Heart left ventricle (tissue), 16 donors: Measurements from ENCODE around the gene TMEM255A. TPM values are rescaled to one million over a fixed set of nuclear protein-coding genes. Genes with fewer than 3 reads are reported as not detected.

Source experiments
- ATAC-seq, 4 donors: fragments of 200-7000 bp; cut with Tn5 transposase; one replicate each; pipeline ENCODE4 v1.9.1; 2020 to 2022; ENCODE audit warnings: moderate library complexity in 4 of 4, mild to moderate bottlenecking in 3 of 4, moderate number of reproducible peaks in 1 of 4
- DNase-seq, 5 donors: peaks; one replicate each; pipeline ENCODE4 v3.0.0-alpha.2; 2020
- H3K27ac ChIP-seq, 12 donors: fragments of 200-600 bp; sonication (generic) in 4 of 12; one replicate each; pipeline versions ENCODE4 v1.5.0 to v1.8.0; 2016 to 2022; ENCODE audit warnings: mild to moderate bottlenecking in 2 of 12
- H3K27me3 ChIP-seq, 9 donors: fragments of 200-600 bp; sonication (generic) in 2 of 9; one replicate each; pipeline versions ENCODE4 v1.5.1 to v1.8.0; 2016 to 2022; ENCODE audit warnings: mild to moderate bottlenecking in 3 of 9
- H3K36me3 ChIP-seq, 9 donors: fragments of 200-600 bp; sonication (generic) in 2 of 9; one replicate each; pipeline versions ENCODE4 v1.5.0 to v1.8.0; 2018 to 2022; ENCODE audit warnings: mild to moderate bottlenecking in 2 of 9
- H3K4me1 ChIP-seq, 12 donors: fragments of 200-600 bp; sonication (generic) in 4 of 12; one replicate each; pipeline versions ENCODE4 v1.5.0 to v1.8.0; 2016 to 2022; ENCODE audit warnings: mild to moderate bottlenecking in 3 of 12
- H3K4me3 ChIP-seq, 12 donors: fragments of 200-600 bp; sonication (generic) in 4 of 12; one replicate each; pipeline versions ENCODE4 v1.5.0 to v1.8.0; 2017 to 2022; ENCODE audit warnings: mild to moderate bottlenecking in 9 of 12, moderate library complexity in 4 of 12
- H3K9me3 ChIP-seq, 12 donors: fragments of 200-600 bp; sonication (generic) in 4 of 12; one replicate each; pipeline versions ENCODE4 v1.5.0 to v1.8.0; 2016 to 2022; ENCODE audit warnings: mild to moderate bottlenecking in 1 of 12
- POLR2A ChIP-seq, 2 donors: fragments of 450-650 bp; IDR thresholded peaks; one replicate each; pipeline ENCODE4 v1.6.1; 2017; ENCODE audit warnings: antibody characterized with exemption in 2 of 2, mild to moderate bottlenecking in 2 of 2, moderate library complexity in 2 of 2
- WGBS, 4 donors: extraction: QIAGEN DNeasy Blood & Tissue Kit in 2 of 4; methylation state at CpG; one replicate each; pipeline versions ENCODE4 v1.1.5 to v1.1.7; 2013 to 2018; 5-methylcytosine and 5-hydroxymethylcytosine counted together
- intact Hi-C, 10 donors: fragments of 100-400 bp; cut with DNase I; formaldehyde crosslinking; loops; one replicate each; pipeline versions ENCODE4 v1.11.1 to v1.14.2; 2022
- polyA plus RNA-seq, 2 donors: library from polyadenylated mRNA; stranded (reverse); fragments of 200-250 nt; gene quantifications; one replicate each; pipeline ENCODE4 v1.2.3, GENCODE V29; 2013
- total RNA-seq, 9 donors: library from RNA; depleted of rRNA in 2 of 9; stranded (reverse); fragments of >200 nt in 2 of 9; fragmentation: NEBNext Ultra II Directional in 3 of 9; extraction: Animal tissue kit (Norgen Biotek cat#: 25700) in 3 of 9; gene quantifications; one replicate each; pipeline versions ENCODE4 v1.1.0 to v1.2.4, GENCODE V29; 2016 to 2023
- TF ChIP-seq, protein P1 (sequence below), 12 donors: fragments of 200-600 bp; sonication (generic) in 4 of 12; IDR thresholded peaks; one replicate each; pipeline versions ENCODE4 v1.5.0 to v1.8.0; 2018 to 2022; ENCODE audit warnings: antibody characterized with exemption in 12 of 12, mild to moderate bottlenecking in 5 of 12
- donor health status: ischemic (EF 13 %, LVEDD 7.1; RV severe dilation, severe dysfunction).
- donor health status: healthy with polysubstance abuse.
- donor health status: DM: no; HTN: yes; CAD: no.
- donor health status: DM: no; HTN: no; CAD: no.
- donor health status: ischemic (EF 25% LVEDD 6.9; RV normal size, moderate dysfunction).
- donor health status: ischemic (EF 25% LVEDD 5.7; RV mildly dilated, moderate dysfunction).
- donor health status: healthy.
- donor health status: DM: yes; HTN: yes; CAD: no.
- donor health status: ischemic (EF 35%, LVEDD 5.7; RV mildly dilated, moderate dysfunction).
- donor health status: nonischemic (EF 11% LVEDD 7.7; RV severe dilation, severe dysfunction).
- donor health status: DM: yes; HTN: yes; CAD: no.
- donor health status: PGD.
- donor health status: ischemic (EF 29% LVEDD 5.4; RV normal size, mild dysfunction).
- donor health status: nonischemic (EF 23%, LVEDD 6.1; RV moderate dilation, normal function).

Gene TMEM255A
- total and polyA plus RNA-seq, 11 donors: 0.04 to 2.4 (median 0.28) TPM

DNA sequence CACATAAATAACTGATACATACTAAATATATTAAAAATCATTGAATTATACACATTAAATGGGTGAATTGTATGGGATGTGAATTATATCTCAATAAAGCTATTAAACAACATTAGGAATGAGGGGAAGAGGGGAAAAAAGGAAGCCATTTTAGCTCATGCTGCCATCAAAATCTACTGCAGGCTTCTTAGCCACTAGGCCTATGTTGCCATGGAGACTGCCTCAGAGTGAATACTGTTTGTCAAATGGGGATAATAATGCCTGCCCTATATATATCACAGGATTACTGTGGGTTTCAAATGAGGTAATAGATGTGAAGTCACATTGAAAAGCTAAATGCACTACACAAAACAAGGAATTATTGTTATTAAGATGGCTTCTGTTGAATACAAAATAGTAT is 21.2 kb downstream of the TMEM255A start:
- TF ChIP-seq, protein P1, sequence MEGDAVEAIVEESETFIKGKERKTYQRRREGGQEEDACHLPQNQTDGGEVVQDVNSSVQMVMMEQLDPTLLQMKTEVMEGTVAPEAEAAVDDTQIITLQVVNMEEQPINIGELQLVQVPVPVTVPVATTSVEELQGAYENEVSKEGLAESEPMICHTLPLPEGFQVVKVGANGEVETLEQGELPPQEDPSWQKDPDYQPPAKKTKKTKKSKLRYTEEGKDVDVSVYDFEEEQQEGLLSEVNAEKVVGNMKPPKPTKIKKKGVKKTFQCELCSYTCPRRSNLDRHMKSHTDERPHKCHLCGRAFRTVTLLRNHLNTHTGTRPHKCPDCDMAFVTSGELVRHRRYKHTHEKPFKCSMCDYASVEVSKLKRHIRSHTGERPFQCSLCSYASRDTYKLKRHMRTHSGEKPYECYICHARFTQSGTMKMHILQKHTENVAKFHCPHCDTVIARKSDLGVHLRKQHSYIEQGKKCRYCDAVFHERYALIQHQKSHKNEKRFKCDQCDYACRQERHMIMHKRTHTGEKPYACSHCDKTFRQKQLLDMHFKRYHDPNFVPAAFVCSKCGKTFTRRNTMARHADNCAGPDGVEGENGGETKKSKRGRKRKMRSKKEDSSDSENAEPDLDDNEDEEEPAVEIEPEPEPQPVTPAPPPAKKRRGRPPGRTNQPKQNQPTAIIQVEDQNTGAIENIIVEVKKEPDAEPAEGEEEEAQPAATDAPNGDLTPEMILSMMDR (IDR thresholded peaks at IDR 0.05): no peak
- no peak for TF ChIP-seq POLR2A (IDR thresholded peaks at IDR 0.05)
- no peak for ATAC-seq
- intact Hi-C loops: no loop called here

DNA sequence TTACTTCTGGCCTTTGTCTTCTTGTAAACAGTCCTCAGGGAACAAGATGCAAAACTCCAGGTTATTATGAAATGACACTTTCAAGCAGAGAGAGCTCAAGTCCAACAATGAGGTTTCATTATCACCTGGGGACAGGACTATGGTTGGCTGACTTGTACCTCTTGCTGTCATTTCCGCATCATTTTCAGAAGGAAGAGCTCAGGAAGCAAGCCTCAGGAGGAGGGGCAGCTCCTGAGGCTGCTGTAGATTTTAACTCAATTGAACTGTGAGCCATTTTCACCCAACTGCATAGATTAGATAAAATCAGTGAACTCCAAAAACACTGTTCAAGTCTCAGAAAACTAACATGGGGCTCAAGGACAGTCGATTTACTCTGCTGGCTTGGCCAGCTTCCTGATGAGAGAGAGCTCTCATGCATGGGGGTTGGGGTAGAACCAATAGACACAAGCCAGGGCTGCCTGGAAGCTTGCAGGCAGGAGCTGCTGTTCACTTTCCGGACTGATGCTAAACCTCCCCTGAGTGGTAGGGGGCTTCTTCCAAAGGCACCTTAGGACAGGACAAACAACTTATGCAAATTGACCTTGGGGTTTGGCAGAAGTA is 23.6 kb downstream of the TMEM255A start:
- ATAC-seq: no peak
- TF ChIP-seq, protein P1 (IDR thresholded peaks at IDR 0.05): no peak
- no peak for TF ChIP-seq POLR2A (IDR thresholded peaks at IDR 0.05)
- no peaks in the 10 kb centered on the region for H3K36me3 ChIP-seq
- 40 to 61% (median 52%) methylated on average over 3 of the region's 3 CpGs for WGBS, 4 donors
- H3K27me3 ChIP-seq: peaks cover 0 to 6% (median 0%) of the 10 kb centered on the region in 9 donors
- H3K27ac ChIP-seq: no peak overlapping the region
- DNase-seq: no peak
- peaks cover 0 to 3% (median 0%) of the 10 kb centered on the region in 12 donors for H3K4me1 ChIP-seq
- H3K4me3 ChIP-seq: no peak overlapping the region
- H3K9me3 ChIP-seq: no peaks in the 10 kb centered on the region
- intact Hi-C loops: no loop called here

More for the DNA sequence above, 21.2 kb downstream of the TMEM255A start:
- Histone ChIP-seq H3K36me3 (no peaks in the 10 kb centered on the region), H3K4me1 (no peaks in the 10 kb centered on the region), H3K9me3 (no peaks in the 10 kb centered on the region), H3K27me3 (no peaks in the 10 kb centered on the region), H3K27ac (no peak overlapping the region), H3K4me3 (no peak overlapping the region)
- DNase-seq: no peak

DNA sequence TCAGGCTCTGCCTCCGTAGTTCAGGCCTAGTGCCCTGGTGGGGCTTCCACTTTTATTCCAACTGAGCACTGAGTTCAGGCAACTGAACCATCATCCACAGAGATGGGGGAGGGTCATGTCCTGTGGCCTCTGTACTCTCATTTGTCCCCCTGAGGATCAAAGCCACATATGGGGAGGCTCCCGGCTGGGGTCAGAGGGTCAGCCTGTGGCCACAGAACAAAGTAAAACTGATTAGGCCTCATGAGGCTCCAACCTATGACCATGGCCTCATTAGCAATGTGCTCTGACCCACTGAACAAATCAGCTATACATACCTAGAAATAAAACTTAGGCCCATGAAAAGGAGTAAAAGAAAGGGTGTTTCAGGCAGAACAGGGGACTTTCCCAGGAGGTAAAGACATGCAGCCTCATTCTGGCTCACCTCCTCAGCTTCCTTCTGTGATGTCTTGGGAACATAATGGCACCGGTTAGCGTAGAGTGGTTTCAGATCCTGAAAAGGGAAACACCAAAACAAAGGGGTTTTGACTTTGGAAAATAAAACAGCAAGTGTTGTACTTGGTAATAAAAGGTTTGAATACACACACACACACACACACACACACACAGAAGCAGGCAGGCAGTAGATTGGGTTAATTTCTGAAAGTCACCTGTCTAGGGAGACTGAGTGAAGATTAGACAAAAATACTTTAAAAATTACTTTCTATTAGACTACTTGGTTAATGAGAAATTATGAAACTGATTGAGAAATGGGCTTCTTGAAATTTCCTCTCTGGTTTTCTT is 24.3 kb downstream of the TMEM255A start:
- ATAC-seq: no peak
- peaks cover 0 to 10% (median 0%) of the 10 kb centered on the region in 12 donors for H3K4me1 ChIP-seq
- intact Hi-C loops: no loop called here
- 71 to 82% (median 76%) methylated on average over 4 of the region's 4 CpGs for whole genome bisulfite sequencing, 4 donors
- peaks cover 0 to 6% (median 0%) of the 10 kb centered on the region in 9 donors for H3K27me3 ChIP-seq
- H3K9me3 ChIP-seq: no peaks in the 10 kb centered on the region
- H3K36me3 ChIP-seq: no peaks in the 10 kb centered on the region
- H3K4me3 ChIP-seq: no peak overlapping the region
- TF ChIP-seq, protein P1 (IDR thresholded peaks at IDR 0.05): no peak
- no peak for TF ChIP-seq POLR2A (IDR thresholded peaks at IDR 0.05)
- H3K27ac ChIP-seq: no peak overlapping the region
- DNase-seq: no peak

DNA sequence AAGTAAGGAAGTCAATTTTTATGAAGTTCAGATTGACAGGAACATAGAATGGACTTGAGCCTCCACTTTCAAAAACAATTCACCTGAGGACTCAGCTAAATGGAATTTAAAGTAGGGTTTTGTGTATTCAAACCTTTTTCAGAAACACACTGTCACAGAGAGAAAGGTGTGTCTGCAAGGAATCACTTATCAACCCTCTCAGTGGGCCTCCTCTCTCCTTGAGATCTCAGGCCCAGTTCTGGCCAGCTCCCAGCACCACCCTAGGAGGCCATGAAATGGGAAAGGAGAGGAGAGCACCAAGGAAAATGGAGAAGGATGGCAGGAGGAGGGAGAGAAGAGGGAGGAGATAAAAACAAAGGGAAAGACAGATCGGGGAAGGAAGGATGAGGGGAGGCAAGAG is 28.6 kb downstream of the TMEM255A start:
- no peak for DNase-seq

More for the DNA sequence above, 28.6 kb downstream of the TMEM255A start:
- H3K9me3 ChIP-seq: no peaks in the 10 kb centered on the region
- H3K4me1 ChIP-seq: peaks cover 0 to 10% (median 0%) of the 10 kb centered on the region in 12 donors
- H3K27me3 ChIP-seq: peaks cover 0 to 20% (median 0%) of the 10 kb centered on the region in 9 donors
- 44 to 59% (median 53%) methylated on average over 1 of the region's 1 CpG for WGBS, 4 donors
- H3K4me3 ChIP-seq: no peak overlapping the region
- peak overlapping the region in 2 of 12 donors; percentile 53 to 60 for H3K27ac ChIP-seq
- intact Hi-C loops: no loop called here
- no peaks in the 10 kb centered on the region for H3K36me3 ChIP-seq
- TF ChIP-seq, protein P1 (IDR thresholded peaks at IDR 0.05): no peak
- no peak for TF ChIP-seq POLR2A (IDR thresholded peaks at IDR 0.05)
- ATAC-seq: no peak
